A549 (cell line): ENCODE data around the gene GATA6.

Experiments used
- CTCF ChIP-seq: fragments of >200 bp; sonication (Bioruptor Twin); formaldehyde crosslinking; IDR thresholded peaks from 3 replicates; pipeline ENCODE4 v1.5.1; 2016
- RAD21 ChIP-seq, 2 experiments: fragments of >200 bp in 1 of 2; sonication (Bioruptor Twin) in 1 of 2; formaldehyde crosslinking in 1 of 2; IDR thresholded peaks in 1 of 2; conservative IDR thresholded peaks in 1 of 2; 2 replicates in 1 of 2; 3 replicates in 1 of 2; pipeline ENCODE4 v1.6.1; 2012 to 2018; ENCODE audit warnings: inconsistent platforms in 1 of 2

GRCh38 chr18:22241921-22242361 is 72.6 kb downstream of the GATA6 start:
- no peak for TF ChIP-seq RAD21 (conservative IDR thresholded peaks at IDR 0.05 in 1 of 2, IDR thresholded peaks at IDR 0.05 in 1 of 2)
- no peak for TF ChIP-seq CTCF
